NCI-H2107 (cell line): ENCODE data around the gene DHRS1.
A peak's percentile ranks its signal among the peaks of the same experiment; 100 is the strongest.

Source experiments
- DNase-seq: peaks from one replicate; lab custom pipeline; 2025; lab: John Stamatoyannopoulos, UW

The DHRS1 gene

DNA sequence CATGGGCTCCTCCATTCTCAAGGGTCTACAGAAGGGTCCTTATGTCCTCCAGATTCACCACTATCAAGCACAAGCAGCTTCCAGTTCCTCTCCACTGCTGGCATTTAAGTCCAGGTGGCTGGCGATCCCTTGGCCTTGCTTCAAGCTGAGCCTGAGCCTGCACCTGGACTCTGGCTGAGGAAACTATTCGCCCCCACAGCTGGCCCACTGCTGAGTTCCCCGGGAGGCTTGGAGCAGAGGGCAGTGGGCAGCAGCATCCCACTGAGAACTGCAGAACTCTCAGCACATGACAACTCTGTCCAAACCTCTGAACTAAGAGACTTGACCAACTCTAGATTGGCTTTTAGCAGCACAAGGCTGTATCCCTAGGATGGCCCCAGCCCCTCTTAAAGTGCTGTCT, 16.8 kb downstream of the DHRS1 start:
- no peak for DNase-seq

DNA sequence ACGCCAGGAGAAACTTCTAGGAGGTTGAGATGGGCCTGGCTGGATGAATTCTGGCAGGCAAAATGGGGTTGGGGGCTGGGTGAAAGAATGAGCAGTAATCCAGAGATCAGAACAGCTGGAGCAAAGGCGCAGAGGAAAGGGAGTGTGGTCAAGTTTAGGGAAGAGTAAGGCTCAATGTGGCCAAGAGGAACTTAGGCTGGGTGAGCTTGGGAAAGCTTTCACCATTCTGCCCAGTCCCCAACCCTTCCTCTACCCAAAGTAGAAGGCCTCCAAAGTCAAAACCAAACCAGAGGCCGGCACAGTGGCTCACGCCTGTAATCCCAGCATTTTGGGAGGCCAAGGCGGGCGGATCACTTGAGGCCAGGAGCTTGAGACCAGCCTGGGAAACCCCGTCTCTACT, 17.9 kb downstream of the DHRS1 start:
- no peak for DNase-seq

DNA sequence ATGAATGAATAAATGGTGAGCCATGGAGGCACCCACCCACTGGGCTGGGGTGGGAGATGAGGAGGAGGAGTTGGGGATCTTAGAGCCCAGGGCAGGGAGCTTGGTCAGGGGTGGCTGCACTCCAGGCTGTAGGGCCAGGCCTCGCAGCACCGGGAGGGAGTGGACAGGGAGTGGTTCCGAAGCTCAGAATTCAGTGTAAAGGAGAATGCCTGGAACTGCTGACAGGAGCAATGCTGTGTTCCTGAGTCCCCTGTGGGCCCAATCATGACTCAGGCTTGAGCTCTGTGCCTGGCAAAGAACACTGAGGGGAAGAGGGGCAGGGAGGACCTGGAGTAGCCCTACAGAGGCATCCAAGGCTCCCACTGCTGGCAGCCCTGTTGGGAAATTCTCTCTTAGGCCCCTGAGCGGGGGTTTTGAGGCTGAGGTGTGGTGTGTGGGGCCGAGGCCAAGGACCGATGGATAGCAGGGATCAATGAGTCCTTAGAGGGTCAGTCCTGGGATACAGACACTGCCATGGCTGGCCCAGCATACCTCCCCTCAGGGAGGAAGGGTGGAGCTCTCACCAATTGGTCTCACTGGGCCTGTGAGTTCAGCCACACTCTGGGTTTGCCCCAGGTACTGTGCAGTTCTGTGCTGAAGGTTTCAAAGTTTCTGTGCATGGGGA, 18.7 kb downstream of the DHRS1 start:
- DNase-seq: no peak

DNA sequence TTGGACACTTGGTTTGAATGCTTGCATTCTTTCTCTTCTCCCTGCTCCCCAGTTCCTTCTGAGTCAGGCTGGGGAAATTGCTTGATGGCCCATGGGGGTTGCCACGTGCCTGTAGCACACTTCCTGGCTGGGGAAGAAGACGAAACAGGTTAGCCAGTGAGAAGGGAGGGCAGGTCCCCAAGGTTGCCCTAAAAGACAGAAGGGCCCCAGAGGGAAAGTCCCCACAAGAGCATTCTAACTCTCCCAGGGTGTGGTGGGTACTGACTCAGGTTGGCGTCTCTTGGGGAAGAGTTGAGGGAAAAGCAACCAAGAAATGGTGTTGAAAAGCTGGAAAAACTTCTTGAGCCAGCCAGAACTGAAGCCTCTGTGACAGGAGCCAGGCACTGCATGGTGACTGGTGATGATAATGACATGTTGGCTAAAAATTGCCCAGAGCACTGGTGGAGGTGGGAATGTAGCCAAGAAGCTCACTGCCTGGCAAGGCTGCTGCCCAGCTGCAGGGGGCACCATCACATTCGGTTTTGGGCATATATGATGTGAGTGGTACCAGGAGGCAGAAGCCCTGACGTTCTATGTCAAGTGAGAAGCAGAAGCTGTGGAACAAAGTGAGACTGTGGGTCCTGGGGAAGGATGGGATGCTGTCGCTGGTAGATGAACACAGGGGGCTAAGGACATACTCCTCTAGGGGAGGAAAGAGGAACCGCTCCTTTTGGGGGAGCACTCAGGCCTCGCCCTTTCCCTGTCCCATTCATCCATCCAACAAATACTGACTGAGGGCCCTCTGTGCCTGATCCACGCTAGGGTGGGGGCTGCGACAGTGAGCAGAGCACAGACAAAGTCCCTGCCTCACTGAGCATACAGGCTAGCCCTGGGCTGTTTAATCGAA, 20.0 kb downstream of the DHRS1 start:
- no peak for DNase-seq

DNA sequence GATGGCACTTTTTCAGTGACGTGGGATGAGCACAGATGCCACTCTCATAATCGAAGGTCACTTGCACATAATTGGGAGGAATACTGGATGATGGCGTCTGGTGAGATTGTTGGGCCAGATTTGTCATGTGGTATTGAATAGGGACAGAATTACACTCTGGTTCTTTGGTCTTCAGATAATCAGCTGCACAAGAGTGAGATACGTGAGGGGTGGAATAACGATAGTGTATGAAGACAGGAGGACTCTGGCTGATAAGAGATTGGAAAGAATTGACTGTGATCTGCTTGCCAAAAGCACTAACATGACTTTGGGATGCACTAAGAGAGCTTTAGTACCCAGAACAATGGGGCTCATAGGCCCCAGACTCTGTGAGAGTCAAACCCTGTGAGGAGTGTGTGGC, 21.2 kb downstream of the DHRS1 start:
- DNase-seq: no peak

DNA sequence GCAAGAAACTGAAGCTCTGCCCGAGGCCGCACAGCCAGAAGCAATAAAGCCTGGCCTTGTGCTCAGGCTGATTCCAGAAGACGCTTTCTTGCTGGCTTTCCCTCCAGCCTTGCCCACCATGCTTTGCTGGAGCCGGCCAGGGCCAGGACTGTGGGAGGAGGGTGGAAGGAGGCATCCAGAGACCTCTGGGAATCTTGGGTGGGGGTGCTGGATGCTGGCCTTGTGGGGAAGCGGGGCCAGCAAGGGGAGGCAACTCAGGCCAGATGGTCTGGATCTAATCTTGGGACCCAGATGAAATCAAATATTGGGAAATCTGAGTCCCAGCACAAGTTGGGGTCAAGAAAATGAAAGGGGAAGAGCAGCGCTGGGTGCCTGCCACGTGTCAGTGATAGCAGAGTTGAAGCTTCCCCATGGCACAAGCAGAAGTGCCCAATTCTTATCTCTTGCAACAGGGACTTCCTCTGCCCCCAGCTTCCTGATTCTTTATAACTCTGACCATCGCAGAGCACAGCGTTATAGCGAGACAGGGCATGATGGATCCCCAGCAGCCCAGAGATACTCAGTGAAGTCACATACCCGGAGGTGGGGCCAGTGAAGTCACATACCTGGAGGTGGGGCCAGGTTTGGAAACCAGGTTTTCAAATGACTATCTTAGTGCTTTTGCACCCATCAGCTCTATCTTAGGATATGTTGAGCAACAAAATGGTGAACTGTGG, 21.8 kb downstream of the DHRS1 start:
- no peak for DNase-seq

DNA sequence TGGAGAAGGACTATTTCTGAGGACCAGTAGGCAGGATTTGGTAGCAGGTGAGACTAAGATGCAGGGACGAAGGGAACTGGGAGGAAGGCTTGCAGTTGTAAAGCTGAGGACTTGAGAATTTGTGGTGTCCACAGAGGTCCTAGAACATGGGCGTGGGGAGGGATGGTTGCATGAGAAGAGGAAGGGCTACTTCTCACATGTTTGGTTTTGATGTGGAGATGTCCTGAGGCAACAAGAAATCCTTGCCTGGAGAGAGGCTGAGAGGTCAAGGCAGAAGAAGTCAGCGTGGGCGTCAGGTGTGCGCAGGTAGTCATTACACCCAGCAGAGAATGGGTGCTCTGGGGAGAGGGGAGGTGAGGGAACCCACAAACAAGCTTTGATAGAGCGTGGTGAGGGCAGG, 22.5 kb downstream of the DHRS1 start:
- DNase-seq: no peak

DNA sequence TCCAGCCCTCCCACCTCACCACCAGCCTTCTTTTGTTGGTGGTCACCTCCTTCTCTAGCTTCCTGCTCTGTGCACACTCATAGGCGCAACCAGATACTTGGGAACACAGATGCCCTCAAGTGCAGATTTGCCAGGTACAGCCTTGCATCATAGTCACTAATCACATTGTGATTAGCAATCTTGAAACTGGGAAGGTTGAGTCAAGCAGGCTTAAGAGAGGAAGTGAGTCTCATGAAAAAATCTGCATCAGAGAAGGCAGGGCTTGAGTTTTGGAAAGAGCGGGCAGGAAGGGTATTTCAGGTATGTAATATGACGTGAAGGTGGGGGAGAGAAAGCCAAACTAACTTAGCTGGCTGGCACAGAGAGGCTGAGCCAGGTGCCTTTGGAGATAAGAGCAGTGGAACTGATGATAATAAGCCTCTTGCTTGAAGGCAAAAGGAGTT, 25.5 kb downstream of the DHRS1 start:
- DNase-seq: peak; percentile 43

DNA sequence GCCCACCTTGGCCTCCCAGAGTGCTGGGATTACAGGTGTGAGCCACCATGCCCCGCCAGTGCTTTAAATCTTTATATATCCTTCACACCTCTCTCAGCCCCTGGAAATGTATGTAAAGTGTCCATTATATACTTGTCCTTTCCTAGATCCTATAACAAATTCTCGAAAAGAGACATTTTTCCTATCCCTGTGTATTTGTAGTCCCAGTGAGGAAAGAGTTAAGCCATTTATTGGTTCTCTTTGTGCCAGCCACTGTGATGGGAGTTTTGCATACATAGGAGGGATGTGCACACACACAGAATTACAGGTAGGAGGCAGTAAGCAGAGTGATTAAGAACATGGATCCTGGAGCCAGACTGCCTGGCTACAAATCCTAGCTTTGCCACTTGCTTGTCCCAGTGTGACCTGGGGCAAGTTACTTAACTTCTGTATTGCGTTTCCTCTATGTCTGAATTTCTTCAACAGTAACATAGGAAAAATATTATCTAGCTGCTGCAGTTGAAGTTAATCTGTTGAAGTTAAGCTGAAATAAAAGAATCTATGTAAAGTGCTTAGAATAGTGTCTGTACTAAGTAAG, 26.1 kb downstream of the DHRS1 start:
- no peak for DNase-seq

DNA sequence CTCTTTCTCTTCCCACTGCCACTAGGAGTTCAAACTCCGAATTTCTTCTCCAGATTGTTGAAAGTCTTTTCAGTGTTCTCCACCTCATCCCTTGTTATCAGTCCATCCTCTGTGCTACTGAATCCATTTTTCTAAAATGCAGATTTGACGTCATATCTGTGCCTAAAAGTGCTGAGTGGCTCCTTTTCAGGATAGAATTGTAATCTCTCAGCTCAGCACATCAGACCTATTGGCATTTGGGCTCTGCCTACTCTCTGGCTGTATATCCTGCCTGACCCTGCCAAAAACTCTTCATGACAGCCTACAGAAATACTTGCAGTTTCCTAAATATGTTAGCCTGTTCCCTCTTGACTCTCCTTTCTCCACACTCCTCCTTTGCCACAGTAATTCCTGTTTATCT, 27.1 kb downstream of the DHRS1 start:
- DNase-seq: no peak

DNA sequence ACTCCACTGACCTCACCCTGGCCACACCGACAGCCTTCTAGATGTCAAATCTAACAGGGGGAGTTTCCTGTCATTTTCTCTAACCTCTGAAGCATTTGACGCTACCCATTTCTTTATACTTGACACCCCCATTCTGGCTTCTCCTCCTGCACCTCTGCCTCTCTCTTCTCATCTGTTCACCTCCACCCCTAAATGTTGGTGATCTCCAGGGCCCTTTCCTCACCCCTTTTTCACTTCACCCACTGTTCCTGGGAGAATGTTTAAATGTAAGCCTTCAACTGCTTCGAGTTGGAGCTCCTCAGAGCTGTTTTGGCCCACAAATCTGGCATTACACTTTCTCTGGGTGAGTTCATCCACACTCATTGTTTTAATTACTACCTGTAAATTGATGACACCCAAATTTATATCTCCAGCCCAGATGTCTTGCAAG, 27.7 kb downstream of the DHRS1 start:
- DNase-seq: no peak

DNA sequence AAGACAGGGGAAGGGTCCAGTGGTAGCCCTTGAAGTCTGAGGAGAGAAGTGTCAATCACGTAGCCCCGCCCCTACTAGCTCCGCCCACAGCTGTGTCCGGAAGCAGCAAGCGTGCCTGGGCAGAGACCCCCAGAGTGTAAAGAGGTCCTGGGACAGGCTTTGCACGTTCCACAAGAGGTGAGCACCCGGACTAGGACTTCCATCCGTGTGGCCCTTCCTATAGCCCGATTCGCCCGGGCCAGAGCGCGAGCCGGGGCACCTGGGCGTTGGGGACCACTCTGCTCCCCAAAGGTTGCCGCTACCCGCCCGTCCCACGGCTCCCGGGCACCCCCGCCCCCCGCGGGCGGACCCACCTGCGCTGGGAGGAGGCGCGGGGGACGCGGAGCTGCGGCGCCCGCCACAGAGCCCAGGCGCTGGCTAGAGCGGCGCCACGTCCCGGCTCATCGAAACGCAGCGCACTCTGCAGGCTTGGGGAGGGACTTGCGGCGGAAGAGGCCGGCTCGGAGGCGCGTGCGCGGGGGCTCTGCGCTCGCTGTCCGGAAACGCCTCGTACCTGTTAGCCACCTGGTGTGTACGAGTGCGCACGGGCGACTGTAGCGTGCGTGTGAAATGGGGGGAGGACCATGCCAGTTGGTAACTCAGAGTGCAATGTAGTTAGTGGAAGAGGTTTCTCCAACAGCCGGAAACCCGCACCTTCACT, 28.3 kb downstream of the DHRS1 start, which contains the start of gene RABGGTA:
TSS of gene RABGGTA (minus strand) at position 464 of the 700 bp plus-strand sequence. CDS start 482 bp downstream, outside the sequence.
- peak; percentile 90 for DNase-seq

DNA sequence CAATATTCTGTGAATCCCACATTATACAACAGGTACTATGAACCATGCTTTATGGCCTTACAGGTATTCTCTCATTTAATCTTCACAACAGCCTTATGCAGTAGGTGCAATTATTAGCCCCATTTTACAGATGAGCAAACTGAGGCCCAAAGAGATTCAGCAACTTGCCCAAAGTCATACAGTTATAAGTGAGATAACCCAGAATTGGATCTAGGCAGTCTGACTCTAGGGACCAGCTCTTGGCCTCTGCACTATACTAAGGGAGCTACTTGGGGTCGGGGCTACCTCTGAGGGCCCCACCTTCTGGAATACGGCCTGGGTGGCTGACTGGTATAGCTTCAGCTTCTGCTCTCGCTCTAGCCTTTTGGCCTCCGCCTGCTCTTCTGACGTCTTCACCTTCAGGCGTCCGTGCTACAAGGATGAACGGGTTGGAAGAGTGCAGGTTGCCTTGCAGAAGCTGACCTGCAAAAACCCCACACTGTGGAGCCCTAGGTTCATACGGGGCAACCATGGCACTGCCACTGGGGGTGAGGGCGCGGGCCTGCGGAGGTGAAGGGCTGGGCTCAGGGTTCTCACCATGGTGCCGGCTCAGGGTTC, 28.9 kb downstream of the DHRS1 start:
- no peak for DNase-seq

DNA sequence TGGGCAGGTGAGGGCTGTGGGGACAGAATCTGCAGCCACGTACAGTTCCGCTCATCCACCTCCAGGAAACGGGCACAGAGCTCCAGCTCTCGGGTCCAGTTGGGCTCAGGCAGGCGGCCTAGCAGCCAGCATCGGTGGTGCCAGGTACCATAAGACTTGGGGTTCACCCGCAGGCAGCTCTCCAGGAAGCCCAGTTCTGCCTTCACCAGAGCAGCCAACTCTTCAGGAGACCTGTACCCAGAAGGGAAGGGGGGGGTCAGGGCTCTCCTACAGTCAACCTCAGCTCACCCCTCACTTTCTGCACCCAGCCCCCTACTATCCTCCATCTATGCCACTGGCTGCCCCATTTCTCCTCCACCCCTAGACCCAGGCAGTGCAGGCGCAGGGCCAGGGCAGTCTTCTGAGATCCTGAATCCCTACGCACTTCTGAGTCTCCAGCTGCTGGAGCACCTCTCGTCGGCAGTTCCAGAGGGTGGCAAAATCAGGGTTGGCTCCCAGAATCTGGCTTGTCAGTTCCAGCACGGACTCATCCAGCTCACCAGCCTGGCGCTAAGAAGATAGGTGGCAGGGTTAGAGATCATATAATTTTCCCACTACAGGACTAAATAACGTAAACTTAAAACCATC, 29.6 kb downstream of the DHRS1 start:
- DNase-seq: no peak

DNA sequence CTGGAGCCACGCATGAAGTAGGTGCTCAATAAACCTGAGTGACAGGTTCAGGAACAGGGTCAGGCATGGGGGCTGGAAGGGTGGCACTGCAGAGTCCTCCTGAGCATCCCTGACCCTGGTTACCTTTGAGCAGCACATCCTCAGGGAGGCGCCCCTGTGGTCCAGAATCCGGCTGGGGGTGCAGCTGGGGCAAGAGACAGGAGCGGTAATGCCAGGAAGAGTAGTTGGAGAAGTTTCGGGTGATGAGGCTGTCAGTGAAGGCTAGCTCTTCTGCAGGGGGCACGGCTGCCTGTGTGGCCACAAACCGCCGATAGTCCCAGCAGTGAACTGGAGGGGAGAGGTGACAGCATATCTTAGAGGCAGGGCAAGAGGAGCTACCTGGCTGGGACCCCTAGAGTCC, 30.2 kb downstream of the DHRS1 start:
- DNase-seq: no peak

DNA sequence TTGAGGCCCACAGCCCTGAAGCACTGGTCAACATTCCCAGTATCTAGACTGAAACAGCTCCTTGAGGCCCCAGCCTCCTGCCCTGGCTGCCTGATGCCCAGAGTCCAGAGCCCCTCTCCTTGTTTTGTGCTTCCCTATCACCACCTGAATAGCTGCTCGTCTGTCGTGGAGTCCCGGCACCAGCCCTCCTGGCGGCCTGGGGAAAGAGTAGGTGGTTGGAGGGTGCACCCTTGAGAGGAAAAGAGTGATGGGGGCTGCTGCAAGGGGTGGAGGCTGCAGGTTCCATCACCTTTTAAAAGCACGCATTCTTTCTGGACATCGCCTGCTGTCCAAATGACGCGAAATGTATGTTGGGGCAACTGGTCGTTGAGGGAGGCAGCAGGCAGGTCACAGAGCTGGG, 31.4 kb downstream of the DHRS1 start:
- no peak for DNase-seq

DNA sequence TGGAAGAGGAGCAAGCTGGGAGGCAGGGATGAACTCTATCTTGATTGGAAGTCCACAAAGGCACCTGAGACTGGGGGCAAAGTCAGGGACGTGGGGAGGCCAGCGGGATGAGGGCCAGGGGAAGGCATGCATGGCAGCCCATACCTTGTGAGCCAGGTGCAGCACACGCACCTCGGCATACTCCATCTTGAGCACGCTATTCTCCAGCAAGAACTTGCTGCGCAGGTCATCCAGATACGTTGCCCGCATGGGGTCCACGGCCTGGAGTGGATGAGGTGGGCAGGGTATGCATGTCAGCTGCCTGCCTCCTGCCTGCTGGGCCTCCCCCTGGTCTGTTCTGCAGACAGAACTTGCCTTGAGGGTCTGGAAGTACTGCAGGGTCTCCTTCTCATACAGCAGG, 32.1 kb downstream of the DHRS1 start:
- no peak for DNase-seq

DNA sequence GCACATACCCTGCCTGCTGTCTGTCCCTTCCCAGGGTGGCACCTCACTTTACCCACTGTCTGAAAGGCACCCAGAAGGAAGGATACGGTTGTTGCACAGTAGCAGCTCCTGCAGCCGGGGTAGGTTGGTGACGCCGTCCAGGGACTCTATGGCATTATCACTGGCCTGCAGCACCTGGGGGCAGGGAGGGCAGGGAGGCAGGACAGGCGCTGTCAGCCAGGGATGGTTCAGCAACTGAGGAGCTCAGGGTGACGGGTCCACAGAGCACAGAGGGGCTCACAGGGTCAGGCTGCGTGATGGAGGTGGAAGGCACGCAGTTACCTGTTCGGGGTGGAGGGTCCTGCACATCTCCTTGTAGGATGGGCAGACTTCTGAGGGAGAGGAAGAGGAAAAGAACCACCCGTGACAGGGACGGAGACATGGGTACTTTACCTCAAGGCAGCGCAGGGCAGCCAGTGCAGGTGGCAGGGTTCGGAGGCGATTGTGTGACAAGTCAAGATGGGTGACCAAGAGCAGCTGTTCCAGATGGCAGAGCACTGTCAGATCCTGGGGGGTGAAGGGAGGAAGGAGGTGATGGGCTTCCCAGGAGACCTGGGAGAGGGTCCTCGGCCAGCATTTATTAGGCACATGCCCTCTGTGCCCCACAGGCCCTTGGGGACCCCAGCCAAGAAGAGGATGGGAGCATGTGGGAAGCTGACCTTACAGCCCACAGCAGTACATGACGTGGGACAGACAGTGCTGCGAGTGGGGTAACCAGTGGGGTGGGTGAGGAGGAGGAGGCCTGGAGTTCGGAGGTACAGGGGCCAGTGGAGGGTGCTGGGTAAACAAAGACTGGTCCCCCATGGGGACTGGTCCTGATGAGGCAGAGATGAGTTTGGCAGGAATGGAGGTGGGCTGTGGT, 33.0 kb downstream of the DHRS1 start:
- DNase-seq: no peak

DNA sequence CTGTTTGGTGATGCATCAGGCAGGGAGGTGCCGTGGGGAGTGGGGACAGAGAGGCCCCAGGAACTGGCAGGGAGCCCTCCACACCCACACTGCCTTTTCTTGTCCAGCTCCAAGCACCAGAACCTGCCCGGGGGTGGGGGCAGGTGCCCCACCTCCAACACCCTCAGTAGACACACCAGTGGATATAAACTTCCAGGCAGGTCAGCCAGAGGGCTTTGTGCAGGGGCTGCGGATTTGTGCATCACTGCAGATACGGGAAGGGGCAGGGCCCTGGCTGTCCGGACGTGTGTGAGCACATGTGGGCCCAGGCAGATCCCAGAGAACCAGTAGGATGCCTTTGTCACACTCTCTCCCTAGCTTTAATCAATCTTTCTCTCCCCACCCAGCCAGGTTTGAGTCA, 35.3 kb downstream of the DHRS1 start:
- DNase-seq: no peak

DNA sequence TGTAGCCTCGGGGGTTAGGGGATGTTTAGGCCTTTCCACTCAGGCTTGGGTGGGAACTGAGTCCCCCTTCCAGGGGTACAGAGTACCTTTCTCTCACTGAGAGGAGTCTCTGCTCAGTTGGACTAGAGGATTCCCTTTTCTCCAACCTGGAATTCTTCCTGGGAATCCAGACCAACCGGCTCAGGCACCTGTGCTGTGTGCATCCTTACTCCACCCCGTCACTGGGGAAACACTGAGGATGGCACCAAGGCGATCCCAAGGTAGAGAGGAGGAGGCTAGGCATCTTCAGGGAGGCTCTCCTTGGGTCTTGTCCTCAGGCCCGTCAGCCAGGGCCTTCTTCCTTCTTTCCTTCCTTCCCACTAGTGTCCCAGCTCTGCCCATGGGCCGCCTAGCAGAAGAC, 35.7 kb downstream of the DHRS1 start:
- DNase-seq: no peak
